NCI-H2107 treated with DMSO at 0.1 percent for 48 hours (cell line): ENCODE measurements around the gene TMEFF1.

Source experiments
- DNase-seq: peaks from one replicate; lab custom pipeline; 2025; ENCODE audit not compliant: unreplicated experiment; lab: John Stamatoyannopoulos, UW

The TMEFF1 gene

DNA sequence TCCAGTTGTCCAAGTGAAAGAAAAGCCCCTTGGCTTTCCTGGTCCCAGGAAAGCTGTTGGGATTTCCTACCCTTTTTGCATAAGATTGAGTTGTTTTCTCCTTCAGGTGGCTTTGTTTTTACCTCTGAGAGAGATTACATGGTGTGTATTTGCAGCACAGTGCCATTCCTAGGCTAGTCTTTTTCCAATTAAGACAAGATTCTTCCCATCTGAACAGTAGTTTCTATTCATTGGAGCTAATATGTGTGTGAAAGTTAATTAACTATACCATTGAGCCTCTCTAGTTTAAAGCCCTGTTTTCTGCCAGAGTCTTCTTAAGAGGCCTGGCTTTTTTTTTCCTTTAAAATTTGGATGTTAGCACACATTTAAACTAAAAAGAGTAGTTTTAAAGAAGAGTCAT lies 25.9 kb upstream of the TMEFF1 start:
- no peak for DNase-seq

- no peak for DNase-seq
These were observed 24.7 kb upstream of the TMEFF1 start for GRCh38 chr9:100448266-100448665.

- DNase-seq = no peak
These were observed 23.5 kb upstream of the TMEFF1 start for GRCh38 chr9:100449420-100449819.

DNA sequence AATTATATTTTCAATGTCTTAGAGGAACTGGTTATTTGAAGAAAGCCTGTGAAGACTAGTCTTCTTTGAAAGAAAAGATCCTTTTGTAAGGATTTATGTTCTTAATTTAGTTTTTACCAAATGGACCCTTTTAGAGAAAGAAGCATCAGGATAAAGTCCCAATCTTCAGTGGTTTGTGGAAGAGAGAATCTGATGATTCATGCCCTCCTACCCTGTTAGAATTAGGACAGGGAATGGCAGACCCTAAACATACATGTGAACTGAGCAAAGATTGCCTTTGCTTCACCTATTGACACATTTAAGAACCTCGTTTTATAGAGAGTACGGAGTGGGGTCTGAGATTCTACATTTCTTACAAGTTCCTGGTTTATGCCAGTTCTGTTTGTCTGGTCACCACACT lies 20.1 kb upstream of the TMEFF1 start:
- no peak for DNase-seq

DNA sequence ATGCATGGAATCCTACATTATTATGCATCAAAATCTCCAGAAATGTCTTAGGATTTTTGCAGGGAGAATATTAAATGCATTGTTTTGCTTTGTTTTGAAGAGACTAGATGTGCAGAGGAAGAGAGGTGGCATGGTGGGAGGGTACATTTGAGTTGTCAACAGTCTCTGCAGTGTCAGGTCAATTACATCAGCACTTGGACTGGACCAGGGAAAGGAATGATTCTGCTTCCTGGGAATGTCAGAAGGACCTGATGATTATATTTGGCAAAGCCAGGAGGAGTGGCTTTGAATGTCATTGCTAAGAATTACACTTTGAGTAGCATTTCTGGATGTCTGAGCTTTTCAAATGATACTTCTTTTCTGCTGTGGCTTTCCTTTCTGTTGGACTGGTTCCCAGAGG lies 17.5 kb upstream of the TMEFF1 start:
- DNase-seq = no peak

DNA sequence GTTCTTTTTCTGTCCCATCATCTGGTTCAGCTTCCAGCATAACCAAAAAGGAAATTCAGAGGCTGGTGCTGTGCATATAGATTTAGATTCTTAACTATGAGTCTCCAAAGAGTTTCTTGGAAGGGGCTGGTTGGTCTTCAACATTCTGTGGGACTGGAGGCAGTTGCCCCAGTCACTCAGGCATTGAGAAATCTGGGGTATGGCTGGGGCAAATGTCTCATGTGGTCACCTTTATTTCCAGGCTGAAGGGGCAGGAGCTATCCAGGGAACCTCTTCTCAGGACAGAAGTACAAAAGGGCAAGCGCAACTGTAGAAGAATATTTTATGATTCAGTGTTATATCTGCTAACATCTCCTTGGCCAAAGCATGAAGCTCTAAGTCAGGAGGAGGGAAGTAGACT lies 15.4 kb upstream of the TMEFF1 start:
- no peak for DNase-seq

GRCh38 chr9:100459963-100460362 lies 13.0 kb upstream of the TMEFF1 start:
- no peak for DNase-seq

DNA sequence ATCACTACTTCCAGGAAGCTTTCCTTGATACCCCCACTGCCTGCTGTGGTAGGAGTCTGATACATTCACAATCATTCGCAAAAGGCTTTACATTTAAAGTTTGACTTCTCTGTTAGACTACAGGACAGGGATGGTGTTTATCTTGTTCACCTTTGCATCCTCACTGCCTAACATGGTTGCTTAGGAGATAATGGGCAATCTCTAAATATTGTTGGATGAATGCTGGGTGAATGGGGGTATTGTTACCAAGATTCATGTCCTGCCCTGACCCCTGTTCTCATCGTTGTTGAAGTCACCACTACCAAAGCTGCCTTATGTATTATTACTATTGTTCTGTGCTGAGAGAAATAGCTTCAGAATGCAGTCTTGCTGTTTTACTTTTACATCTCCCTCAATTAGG lies 7.7 kb upstream of the TMEFF1 start:
- no peak for DNase-seq

DNA sequence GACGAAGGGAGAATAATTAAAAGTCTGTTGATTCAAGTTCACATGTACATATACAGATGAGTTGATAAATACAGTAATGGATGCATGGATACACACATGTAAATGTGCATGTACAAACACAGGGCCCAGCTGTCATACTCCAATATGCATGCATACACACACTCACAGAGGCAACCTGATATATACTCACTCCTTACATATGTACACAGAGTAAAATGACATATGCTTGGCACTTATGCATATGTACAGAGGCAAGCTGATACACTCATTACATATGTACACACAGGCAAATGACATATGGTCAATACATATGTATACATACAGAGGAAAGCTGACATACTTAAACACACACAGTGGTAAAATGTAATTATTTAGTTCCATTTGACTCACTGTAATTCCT lies 7.2 kb upstream of the TMEFF1 start:
- DNase-seq = no peak

GRCh38 chr9:100466171-100466828 lies 6.6 kb upstream of the TMEFF1 start:
- no peak for DNase-seq

- DNase-seq = no peak
These were observed 6.1 kb upstream of the TMEFF1 start for GRCh38 chr9:100466829-100467221.

DNA sequence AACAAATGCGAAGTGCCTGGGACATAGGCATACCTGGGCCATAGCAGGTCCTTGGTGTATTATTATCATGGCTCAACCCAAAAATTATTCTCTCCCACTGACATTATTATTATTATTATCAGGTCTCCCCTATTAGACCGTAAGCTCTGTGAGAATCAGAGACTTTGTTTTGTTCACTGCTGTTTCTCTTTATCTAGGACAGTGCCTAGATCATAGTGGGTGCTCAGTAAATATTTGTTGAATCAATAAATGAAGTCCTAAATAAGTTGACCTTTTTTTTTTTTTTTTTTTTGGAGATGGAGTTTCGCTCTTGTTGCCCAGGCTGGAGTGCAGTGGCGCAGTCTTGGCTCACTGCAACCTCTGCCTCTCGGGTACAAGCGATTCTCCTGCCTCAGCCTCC lies 4.9 kb upstream of the TMEFF1 start:
- no peak for DNase-seq

DNA sequence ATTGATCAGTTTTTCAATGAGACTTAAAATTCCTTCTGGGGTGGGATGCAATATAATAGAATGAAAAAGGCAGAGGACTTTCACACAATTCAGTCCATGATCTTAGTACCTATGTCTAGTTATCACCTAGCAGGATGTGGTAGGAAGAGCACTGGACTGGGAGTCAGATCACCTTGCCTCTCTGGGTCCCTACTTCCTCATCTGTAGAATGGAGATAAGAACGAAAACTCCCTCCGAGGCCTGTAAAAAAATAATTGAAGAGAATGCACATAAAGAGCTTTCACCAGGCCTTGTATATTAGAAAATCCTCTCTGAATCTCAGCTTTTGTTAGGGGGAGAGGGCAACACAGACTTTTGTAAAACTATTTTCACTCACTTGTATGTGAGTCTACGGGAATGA lies 681 bp upstream of the TMEFF1 start:
- no peak for DNase-seq

DNA sequence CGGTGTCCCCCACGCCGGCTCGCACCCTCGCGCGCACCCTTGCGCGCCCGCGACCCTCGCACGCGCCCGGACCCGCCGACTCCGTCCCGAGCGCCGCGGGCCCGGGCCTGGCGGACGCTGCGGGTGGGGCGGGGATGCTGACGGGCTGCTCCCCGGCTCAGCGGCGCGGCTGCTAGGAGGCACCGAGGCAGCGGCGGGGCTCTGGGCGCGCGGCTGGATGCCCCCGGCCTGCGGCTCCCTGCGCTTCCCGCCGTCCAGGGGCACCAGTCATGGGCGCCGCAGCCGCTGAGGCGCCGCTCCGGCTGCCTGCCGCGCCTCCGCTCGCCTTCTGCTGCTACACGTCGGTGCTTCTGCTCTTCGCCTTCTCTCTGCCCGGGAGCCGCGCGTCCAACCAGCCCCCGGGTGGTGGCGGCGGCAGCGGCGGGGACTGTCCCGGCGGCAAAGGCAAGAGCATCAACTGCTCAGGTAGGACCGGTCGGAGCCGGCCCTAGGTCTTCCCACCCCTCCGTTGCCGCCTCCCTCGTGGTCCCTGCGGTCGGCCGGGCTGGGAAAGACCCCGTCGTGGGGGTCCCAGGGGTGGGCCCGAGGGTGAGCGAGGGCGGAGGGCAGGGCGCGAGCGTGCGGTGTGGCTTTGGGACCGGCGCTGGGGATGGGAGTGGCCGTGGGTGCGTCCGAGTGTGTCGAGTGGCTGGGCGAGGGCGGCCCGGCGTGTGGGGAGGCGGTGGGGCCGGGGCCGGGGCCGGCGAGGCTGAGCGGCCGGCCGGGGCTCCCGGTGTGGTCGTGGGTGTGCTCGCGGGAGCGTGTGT lies 530 bp downstream of the TMEFF1 start:
- DNase-seq = no peak

DNA sequence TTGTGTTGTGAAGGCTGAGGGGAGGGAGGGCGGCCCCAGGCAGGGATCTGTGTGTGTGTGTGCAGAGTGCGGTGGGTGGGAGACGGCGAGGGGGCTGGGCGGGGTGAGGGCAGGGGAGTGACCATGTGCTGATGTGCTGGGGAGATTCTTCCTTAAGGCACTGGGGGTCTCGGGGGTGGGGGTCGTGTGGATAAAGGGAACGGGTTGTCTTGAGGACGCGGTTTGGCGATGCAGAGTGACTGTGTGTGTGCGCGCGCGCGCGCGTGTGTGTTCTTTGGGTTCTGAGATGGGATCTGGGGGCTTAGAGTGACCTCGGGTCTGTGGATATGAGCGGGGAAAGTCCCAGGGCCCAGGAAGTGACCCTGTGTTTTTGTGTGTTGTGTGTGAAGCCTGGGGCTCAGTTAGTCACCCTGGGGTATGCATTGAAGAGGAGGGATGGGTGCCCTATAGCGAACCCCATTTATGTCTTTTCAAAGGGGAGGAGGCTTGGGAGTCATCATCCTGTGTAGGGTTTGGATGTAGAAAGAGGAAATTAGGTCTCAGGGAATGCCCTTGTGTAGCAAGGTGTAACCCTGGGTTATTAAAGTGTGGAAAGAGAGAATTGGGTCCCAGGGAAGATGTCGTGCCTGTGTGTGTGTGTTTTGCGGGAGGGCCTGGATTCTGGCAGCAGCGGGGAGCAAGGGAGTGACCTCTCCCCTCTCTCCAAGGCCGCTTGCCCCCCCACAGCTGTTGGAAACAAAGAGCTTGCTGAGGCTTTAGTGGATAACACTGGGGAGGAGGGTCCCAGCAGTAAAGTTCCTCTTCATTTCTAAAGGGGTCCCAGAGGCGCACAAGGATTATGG lies 1.4 kb downstream of the TMEFF1 start:
- DNase-seq = no peak

DNA sequence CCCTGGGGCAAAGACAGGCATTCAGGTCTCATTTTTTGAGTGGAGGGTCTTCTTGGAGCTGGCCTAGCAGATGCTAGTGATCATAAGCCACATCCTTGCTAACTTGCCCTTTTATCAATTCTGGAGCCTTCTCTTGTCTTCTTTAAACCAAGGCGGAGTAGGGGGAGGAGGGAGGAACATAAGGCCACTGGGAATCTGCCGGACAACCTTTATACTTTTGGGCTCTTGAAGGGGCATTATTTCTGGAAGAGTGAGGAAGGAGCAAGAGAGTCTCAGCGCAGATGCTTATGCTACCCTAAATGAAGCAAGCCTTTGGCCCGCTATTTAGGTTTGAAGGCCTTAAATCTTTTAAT lies 2.0 kb downstream of the TMEFF1 start:
- no peak for DNase-seq

- no peak for DNase-seq
These were observed 4.3 kb downstream of the TMEFF1 start for GRCh38 chr9:100477241-100477640.

DNA sequence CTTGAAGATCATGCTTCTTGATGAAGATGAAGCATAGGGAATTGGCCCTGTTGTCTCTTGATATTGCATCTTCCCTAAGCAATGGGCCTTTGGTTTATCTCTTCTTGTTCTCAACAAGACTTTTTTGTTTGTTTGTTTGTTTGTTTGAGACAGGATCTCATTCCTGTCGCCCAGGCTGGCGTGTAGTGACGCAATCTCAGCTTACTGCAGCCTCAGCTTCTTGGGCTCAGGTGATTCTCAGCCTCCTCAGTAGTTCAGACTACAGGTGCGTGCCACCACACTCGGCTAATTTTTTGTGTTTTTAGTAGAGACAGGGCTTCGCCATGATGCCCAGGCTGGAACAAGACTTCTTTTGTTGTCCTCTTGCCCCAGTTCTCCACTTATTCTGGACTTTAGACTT lies 5.2 kb downstream of the TMEFF1 start:
- no peak for DNase-seq

- DNase-seq = no peak
These were observed 6.9 kb downstream of the TMEFF1 start for GRCh38 chr9:100479820-100480219.

DNA sequence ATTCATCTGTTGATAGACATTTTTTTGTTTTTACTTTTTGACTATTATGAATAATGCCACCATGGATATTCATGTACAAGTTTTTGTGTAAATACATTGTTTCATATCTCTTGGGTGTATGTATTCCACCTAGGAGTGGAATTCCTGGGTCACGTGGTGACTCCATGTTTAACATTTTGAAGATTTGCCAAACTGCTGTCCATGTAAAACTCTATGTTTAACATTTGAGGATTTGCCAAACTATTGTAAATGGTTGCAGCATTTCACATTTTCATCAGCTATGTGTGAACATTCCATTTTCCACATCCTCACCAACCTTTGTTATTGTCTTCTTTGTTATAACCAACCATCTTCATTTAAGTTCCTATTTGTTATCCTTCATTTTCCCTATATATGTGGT lies 12.2 kb downstream of the TMEFF1 start:
- DNase-seq = no peak

DNA sequence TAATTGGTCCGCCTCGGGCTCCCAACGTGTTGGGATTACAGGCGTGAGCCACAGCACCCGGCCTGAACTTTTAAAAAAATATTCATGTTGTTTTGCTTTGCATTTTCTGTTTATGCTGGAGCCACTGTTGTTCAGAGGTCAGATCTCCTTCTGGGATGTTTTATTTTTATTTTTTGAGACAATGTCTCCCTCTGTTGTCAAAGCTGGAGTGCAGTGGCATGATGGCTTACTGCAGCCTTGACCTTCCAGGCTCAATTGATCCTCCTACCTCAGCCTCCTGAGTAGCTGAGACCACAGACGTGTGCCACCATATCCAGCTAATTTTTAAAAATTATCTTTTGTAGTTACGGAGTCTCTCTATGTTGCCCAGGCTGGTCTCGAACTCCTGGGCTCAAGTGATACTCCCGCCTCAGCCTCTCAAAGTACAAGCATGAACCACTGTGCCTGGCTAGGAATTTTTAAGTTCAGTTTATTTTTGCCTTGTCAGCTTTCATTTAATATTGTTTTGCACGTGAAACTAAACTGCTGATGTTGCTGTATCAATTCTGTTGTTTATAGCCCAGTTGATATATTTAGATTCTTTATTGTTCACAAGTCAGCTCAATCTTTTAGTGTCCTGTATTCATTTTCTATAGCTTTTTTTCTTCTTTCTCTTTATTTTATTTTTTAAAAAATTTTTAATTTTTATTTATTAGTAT lies 13.7 kb downstream of the TMEFF1 start:
- DNase-seq = no peak
